GM21447 (cell line): Measurements from ENCODE around the gene TREX2.

Source experiments
- ATAC-seq: cut with Tn5 transposase; IDR thresholded peaks from one replicate; pipeline ENCODE4 v1.9.1; 2021; ENCODE audit not compliant: unreplicated experiment

Gene TREX2

GRCh38 chrX:153445856-153446635 lies at the start of gene TREX2:
TREX2 (minus strand) TSS chrX:153446056; CDS start chrX:153445430, 626 bp downstream.
- ATAC-seq: no peak

- no peak for ATAC-seq
Observed at GRCh38 chrX:153495362-153495751, 49.5 kb upstream of the TREX2 start.

- no peak for ATAC-seq
Observed at GRCh38 chrX:153494541-153495361, 48.9 kb upstream of the TREX2 start, which contains the start of gene BGN. BGN (plus strand) TSS chrX:153494980; CDS start chrX:153504632, 9,652 bp downstream.

GRCh38 chrX:153494061-153494460 lies 48.2 kb upstream of the TREX2 start:
- no peak for ATAC-seq

- ATAC-seq: no peak
Observed at GRCh38 chrX:153493085-153493484, 47.2 kb upstream of the TREX2 start.

- ATAC-seq: no peak
Observed at GRCh38 chrX:153492543-153492942, 46.7 kb upstream of the TREX2 start.

GRCh38 chrX:153491918-153492317 lies 46.1 kb upstream of the TREX2 start:
- ATAC-seq: no peak

- ATAC-seq: no peak
Observed at GRCh38 chrX:153491351-153491914, 45.6 kb upstream of the TREX2 start.

GRCh38 chrX:153490217-153490930 lies 44.5 kb upstream of the TREX2 start:
- ATAC-seq: no peak

GRCh38 chrX:153488231-153488914 lies 42.5 kb upstream of the TREX2 start:
- ATAC-seq: no peak

GRCh38 chrX:153487590-153488071 lies 41.8 kb upstream of the TREX2 start:
- ATAC-seq: no peak

GRCh38 chrX:153486171-153486570 lies 40.3 kb upstream of the TREX2 start:
- no peak for ATAC-seq

GRCh38 chrX:153485396-153486080 lies 39.7 kb upstream of the TREX2 start:
- ATAC-seq: no peak

- no peak for ATAC-seq
Observed at GRCh38 chrX:153482376-153483015, 36.6 kb upstream of the TREX2 start.

GRCh38 chrX:153481043-153481442 lies 35.2 kb upstream of the TREX2 start:
- no peak for ATAC-seq

GRCh38 chrX:153478746-153479145 lies 32.9 kb upstream of the TREX2 start:
- no peak for ATAC-seq

- no peak for ATAC-seq
Observed at GRCh38 chrX:153477901-153478300, 32.0 kb upstream of the TREX2 start.

GRCh38 chrX:153477364-153477857 lies 31.6 kb upstream of the TREX2 start:
- no peak for ATAC-seq
